ENCODE data around the gene PARP15. TPM values are rescaled to one million over a fixed set of nuclear protein-coding genes. Genes with fewer than 3 reads are reported as not detected.

The PARP15 gene
- total RNA-seq (2014; rRNA removed; shearing (Covaris generic)) (0.12 and 0.87 TPM in 2 replicates), polyA plus RNA-seq (2016; fragmentation: Nextera tagmentation; extraction: Ambion mirVana) (0.17 and 0.39 TPM in 2 replicates)
- long read RNA-seq = 0 reads

DNA sequence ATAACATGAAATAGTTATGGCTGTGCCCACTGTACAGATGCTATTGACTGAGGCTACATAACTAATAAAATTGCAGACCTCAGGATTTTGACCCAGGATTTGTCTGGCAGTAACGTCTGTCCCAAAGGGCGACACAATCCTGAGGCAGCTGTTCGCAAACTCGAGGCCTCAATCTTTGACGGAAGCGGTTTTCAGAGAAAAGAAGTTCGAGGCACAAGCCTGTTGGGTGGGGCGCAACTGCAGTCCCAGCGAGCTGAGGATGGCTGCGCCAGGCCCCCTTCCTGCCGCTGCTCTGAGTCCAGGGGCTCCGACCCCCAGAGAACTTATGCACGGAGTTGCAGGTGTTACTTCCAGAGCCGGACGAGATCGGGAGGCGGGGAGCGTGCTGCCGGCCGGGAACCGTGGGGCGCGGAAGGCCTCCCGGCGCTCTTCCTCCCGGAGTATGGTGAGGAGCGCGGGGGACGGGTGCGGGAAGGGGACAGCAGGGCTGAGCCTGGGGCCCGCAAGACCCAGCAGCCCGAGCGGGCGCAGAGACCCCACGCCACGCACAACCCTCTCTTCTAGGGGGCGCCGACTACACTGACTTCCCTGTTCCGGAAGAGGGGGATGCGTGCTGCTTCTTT, at the start of gene PARP15:
TSS of gene PARP15 (plus strand) at position 242 of the 623 bp plus-strand sequence. CDS start at position 260, 18 bp downstream.
- Mint-ChIP-seq H3K27ac (no peak within 1 kb of the TSS), H3K36me3 (ENCODE audit: low read depth) (peaks cover 13% of the 10 kb centered on the region), H3K4me1 (peaks cover 21% of the 10 kb centered on the region), H3K27me3 (ENCODE audit: insufficient read depth, low read depth, poor library complexity) (peaks cover 7% of the 10 kb centered on the region), H3K9me3 (peaks cover 14% of the 10 kb centered on the region), H3K4me3 (peak within 1 kb of the TSS; percentile 81)
- peak within 1 kb of the TSS; percentile 92 for H2AFZ ChIP-seq
- no peaks in the 10 kb centered on the region for H4K20me1 ChIP-seq (replicated peaks; ENCODE audit: insufficient read depth)
- peak; percentile 81 for ATAC-seq
- no peak within 1 kb of the TSS for H3K27ac ChIP-seq (ENCODE audit: low read depth)
- peak; percentile 77 for DNase-seq (ENCODE audit: low spot score)
- H3K27me3 ChIP-seq (ENCODE audit: insufficient read depth) = peaks cover 25% of the 10 kb centered on the region
- H3K4me1 ChIP-seq (ENCODE audit: insufficient read depth) = peaks cover 4% of the 10 kb centered on the region; the same call in 1 of the 2 replicates
- no peaks in the 10 kb centered on the region for H3K79me2 ChIP-seq (replicated peaks; ENCODE audit: insufficient read depth)
- H3K36me3 ChIP-seq (ENCODE audit: insufficient read depth) = no peaks in the 10 kb centered on the region
- H3K4me3 ChIP-seq = peak within 1 kb of the TSS; percentile 58
- TF ChIP-seq, protein P1, sequence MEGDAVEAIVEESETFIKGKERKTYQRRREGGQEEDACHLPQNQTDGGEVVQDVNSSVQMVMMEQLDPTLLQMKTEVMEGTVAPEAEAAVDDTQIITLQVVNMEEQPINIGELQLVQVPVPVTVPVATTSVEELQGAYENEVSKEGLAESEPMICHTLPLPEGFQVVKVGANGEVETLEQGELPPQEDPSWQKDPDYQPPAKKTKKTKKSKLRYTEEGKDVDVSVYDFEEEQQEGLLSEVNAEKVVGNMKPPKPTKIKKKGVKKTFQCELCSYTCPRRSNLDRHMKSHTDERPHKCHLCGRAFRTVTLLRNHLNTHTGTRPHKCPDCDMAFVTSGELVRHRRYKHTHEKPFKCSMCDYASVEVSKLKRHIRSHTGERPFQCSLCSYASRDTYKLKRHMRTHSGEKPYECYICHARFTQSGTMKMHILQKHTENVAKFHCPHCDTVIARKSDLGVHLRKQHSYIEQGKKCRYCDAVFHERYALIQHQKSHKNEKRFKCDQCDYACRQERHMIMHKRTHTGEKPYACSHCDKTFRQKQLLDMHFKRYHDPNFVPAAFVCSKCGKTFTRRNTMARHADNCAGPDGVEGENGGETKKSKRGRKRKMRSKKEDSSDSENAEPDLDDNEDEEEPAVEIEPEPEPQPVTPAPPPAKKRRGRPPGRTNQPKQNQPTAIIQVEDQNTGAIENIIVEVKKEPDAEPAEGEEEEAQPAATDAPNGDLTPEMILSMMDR (conservative IDR thresholded peaks at IDR 0.05; ENCODE audit: low read depth in 2 of 2) = 0 out of 4 replicates have a peak, but pooled peaks of 1 of the 2 experiments have one; percentile 15
- TF ChIP-seq POLR2AphosphoS5 (IDR thresholded peaks at IDR 0.05; ENCODE audit: low read depth) (no peak), EZH2 (IDR thresholded peaks at IDR 0.05; ENCODE audit: low read depth, unreplicated experiment) (peak; percentile 42), NANOG (IDR thresholded peaks at IDR 0.05; ENCODE audit: borderline replicate concordance) (no peak), CREB1 (CRISPR knock-in tag; IDR thresholded peaks at IDR 0.05; ENCODE audit: low read depth) (no peak), JUNB (IDR thresholded peaks at IDR 0.05; ENCODE audit: unreplicated experiment) (no peak), STAT1 (IDR thresholded peaks at IDR 0.05; ENCODE audit: unreplicated experiment) (no peak), ZNF331 (CRISPR knock-in tag; IDR thresholded peaks at IDR 0.05; ENCODE audit: low read depth) (no peak), ZNF114 (CRISPR knock-in tag; IDR thresholded peaks at IDR 0.05) (no peak), EZH2phosphoT487 (IDR thresholded peaks at IDR 0.05; ENCODE audit: unreplicated experiment) (no peak), REST (IDR thresholded peaks at IDR 0.05; ENCODE audit: unreplicated experiment) (no peak)
- TF ChIP-seq, protein P2, sequence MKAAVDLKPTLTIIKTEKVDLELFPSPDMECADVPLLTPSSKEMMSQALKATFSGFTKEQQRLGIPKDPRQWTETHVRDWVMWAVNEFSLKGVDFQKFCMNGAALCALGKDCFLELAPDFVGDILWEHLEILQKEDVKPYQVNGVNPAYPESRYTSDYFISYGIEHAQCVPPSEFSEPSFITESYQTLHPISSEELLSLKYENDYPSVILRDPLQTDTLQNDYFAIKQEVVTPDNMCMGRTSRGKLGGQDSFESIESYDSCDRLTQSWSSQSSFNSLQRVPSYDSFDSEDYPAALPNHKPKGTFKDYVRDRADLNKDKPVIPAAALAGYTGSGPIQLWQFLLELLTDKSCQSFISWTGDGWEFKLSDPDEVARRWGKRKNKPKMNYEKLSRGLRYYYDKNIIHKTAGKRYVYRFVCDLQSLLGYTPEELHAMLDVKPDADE (IDR thresholded peaks at IDR 0.05) = no peak
- TF ChIP-seq, protein P3, sequence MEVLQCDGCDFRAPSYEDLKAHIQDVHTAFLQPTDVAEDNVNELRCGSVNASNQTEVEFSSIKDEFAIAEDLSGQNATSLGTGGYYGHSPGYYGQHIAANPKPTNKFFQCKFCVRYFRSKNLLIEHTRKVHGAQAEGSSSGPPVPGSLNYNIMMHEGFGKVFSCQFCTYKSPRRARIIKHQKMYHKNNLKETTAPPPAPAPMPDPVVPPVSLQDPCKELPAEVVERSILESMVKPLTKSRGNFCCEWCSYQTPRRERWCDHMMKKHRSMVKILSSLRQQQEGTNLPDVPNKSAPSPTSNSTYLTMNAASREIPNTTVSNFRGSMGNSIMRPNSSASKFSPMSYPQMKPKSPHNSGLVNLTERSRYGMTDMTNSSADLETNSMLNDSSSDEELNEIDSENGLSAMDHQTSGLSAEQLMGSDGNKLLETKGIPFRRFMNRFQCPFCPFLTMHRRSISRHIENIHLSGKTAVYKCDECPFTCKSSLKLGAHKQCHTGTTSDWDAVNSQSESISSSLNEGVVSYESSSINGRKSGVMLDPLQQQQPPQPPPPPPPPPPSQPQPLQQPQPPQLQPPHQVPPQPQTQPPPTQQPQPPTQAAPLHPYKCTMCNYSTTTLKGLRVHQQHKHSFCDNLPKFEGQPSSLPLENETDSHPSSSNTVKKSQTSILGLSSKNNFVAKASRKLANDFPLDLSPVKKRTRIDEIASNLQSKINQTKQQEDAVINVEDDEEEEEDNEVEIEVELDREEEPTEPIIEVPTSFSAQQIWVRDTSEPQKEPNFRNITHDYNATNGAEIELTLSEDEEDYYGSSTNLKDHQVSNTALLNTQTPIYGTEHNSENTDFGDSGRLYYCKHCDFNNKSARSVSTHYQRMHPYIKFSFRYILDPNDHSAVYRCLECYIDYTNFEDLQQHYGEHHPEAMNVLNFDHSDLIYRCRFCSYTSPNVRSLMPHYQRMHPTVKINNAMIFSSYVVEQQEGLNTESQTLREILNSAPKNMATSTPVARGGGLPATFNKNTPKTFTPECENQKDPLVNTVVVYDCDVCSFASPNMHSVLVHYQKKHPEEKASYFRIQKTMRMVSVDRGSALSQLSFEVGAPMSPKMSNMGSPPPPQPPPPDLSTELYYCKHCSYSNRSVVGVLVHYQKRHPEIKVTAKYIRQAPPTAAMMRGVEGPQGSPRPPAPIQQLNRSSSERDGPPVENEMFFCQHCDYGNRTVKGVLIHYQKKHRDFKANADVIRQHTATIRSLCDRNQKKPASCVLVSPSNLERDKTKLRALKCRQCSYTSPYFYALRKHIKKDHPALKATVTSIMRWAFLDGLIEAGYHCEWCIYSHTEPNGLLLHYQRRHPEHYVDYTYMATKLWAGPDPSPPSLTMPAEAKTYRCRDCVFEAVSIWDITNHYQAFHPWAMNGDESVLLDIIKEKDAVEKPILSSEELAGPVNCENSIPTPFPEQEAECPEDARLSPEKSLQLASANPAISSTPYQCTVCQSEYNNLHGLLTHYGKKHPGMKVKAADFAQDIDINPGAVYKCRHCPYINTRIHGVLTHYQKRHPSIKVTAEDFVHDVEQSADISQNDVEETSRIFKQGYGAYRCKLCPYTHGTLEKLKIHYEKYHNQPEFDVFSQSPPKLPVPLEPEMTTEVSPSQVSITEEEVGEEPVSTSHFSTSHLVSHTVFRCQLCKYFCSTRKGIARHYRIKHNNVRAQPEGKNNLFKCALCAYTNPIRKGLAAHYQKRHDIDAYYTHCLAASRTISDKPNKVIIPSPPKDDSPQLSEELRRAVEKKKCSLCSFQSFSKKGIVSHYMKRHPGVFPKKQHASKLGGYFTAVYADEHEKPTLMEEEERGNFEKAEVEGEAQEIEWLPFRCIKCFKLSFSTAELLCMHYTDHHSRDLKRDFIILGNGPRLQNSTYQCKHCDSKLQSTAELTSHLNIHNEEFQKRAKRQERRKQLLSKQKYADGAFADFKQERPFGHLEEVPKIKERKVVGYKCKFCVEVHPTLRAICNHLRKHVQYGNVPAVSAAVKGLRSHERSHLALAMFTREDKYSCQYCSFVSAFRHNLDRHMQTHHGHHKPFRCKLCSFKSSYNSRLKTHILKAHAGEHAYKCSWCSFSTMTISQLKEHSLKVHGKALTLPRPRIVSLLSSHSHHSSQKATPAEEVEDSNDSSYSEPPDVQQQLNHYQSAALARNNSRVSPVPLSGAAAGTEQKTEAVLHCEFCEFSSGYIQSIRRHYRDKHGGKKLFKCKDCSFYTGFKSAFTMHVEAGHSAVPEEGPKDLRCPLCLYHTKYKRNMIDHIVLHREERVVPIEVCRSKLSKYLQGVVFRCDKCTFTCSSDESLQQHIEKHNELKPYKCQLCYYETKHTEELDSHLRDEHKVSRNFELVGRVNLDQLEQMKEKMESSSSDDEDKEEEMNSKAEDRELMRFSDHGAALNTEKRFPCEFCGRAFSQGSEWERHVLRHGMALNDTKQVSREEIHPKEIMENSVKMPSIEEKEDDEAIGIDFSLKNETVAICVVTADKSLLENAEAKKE (CRISPR knock-in tag; IDR thresholded peaks at IDR 0.05) = no peak
- peak within 1 kb of the TSS; percentile 78 for H3K4me2 ChIP-seq
- H3K9me2 ChIP-seq (ENCODE audit: insufficient read depth) = 0 out of 2 replicates have a peak, but pooled peaks cover 2% of the 10 kb centered on the region
- no peaks in the 10 kb centered on the region for H3F3A ChIP-seq (replicated peaks; ENCODE audit: low read depth)
